GM18870 (cell line): ENCODE measurements around the gene CTTNBP2.

ENCODE experiments used
- ATAC-seq: cut with Tn5 transposase; IDR thresholded peaks from one replicate; pipeline ENCODE4 v1.9.1; 2021; ENCODE audit warnings: moderate library complexity; ENCODE audit not compliant: unreplicated experiment

Gene CTTNBP2

DNA sequence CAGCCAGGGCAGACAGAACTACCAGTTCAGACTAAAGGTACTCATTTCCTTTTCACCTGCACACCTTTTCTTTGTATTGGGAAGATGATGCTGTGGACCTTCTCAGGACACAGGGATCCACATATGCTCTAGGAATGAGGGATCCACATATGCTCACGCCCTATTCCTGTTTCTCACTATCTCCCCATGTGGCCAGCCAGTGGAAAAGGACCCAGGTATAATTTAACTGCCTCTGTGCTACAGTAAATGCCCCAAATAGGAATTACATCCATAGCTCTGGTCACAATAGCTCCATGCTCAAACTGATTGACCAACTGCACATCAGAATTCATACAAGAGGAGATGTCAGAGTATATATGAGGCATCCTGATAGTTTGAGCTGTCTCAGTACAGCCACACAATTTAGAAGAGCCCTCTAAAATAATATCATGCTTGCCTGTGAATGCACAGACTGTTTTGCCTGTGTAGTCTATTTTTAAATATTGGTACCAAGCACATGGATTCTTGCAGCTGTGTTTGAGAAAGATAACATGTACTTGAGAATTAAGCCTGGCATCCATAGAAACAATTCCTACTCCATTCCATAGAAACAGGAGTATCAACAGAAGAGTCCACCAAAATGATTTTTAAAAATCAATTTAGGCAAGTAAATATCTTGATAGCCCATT, 43.7 kb downstream of the CTTNBP2 start:
- ATAC-seq, result no peak

DNA sequence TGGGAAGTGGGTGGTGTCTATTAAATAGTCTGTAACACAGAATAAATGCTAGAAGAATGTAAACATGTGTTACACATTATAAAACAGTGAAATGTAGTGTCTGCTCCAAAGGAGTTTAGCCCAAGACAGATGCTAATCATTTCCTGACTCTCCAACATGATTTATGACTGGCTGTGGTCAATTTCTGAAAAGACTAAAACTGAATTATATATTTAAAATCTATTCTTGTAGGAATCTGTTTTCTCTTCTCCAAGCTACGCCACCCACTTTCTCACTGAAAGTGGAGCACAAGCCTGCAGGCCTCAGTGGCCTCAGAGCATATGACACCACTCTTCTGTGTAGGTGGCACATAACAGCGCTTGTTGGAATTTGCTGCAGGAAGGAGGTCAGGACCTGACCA, 44.4 kb downstream of the CTTNBP2 start:
- no peak for ATAC-seq

DNA sequence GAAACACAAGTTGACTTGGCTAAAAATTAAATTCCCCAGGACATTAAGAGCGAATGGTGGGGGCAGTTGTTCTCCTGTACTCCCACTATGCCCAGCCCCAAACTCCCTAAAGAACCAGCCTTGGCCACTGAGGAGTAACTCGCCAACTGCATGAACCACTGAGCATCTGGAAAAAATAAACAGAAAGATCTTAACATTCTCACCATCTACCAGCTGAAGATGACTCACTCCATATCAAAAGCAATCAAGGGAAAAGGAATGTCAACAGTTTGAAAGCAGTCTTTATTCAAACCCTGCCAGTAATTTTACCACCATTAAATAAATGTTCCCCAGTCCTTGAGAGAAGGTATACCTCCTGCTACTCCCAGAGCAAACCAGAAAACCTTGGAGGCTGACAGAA, 45.4 kb downstream of the CTTNBP2 start:
- ATAC-seq, result no peak

DNA sequence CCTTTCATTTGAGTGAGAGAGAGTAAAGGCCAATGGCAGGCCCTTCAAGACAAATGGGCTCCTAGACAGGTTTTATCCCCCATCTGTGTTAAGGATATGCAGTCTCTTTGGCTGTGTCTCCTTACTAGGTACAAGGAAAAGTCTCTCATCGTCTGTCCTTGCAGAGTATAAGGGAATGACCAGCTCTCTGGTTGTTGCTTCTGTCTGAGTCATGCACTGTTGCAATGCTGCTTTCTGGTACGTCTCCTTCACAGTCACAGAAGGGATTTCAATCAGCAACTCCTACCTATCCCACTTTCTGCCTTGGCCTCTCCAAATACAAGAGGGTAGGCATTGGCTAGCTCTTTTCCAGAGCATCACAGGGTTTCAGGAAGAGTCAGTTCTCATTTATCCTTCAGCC, 48.1 kb downstream of the CTTNBP2 start:
- no peak for ATAC-seq

DNA sequence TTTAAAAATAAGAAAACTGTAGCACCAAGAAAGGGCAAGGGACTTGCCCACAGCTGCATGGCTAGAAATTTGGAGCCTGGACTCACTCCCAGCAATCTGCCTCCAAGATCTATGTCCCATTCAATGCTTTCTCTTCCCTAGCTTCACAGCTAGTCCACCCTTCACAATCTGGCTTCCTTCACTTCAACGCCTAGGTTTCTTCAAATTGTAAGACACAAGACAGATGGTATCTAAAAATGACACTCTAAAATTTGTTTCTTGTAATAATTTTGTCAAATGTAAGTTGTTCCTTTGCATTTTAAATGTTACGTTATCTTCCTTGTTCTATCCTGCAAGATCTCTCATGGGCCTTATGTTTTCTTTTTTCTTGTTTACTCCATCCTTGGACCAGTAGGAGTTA, 48.6 kb downstream of the CTTNBP2 start:
- ATAC-seq, result no peak

DNA sequence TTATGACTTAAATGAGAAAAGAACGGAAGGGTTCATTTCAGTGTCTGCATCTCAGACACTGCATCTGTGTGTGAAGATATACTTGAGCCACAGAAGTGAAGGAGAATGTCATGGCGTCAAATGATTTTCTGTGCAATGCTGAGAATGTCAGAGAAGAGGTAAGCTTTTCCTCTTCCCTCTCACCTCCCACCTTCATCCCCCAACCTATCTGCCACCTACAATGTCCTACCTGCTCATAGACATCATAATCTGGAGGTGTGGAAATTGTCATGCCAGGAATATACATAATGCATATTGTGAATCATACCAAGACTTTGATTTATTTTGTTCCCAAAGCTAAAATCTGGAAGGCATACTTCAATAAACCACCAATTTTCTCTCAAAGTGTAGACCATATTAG, 53.7 kb downstream of the CTTNBP2 start:
- no peak for ATAC-seq

DNA sequence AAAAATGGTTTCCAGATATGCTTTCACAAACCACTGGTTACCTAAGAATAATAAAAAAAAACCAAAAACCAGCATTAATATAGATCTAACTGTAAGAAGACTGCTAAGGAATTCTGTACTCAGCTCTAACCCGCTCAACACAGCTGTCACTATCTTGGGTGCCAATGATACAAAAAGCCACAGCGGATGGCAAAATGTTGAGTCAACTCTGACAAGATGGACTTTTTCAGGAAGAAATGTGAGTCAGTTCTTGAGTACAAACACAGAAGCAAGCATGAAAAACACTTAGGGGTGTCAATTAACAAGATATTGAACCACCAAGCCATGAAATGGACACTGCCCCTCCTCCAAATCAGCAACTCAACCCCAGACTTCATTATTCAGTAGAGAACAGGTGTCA, 55.0 kb downstream of the CTTNBP2 start:
- ATAC-seq, result no peak

DNA sequence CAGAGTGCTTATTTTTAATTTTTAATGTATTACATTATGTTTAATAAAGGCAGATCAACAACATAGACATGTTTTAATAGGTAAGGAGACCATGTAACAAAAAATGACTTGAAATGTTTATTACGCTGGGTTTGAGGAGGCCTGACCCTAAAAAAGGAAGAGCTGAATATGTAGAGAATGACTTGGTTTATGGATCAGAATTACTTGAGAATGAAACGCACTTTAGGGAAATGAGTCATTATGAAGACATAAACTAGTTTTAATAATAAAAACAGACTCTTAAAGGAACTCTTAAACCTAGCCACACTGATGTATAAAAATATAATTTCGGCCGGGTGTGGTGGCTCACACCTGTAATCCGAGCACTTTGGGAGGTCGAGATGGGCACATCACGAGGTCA, 56.5 kb downstream of the CTTNBP2 start:
- no peak for ATAC-seq

DNA sequence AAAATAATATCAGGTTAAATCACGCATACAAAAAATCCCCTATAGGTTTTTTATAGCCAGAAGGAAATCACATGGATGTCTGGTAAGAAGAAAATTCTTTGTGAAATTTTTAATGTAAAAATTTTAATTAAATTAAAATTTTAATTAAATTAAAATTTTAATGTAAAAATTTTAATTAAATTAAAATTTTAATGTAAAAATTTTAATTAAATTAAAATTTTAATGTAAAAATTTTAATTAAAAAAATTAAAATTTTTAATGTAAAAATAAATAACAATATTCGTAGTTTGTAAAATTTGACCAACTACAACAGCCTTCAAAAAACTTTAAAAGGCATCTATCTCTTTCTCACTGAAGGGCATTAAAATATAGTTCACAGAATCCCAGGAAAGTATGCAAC, 61.5 kb downstream of the CTTNBP2 start:
- ATAC-seq, result no peak

DNA sequence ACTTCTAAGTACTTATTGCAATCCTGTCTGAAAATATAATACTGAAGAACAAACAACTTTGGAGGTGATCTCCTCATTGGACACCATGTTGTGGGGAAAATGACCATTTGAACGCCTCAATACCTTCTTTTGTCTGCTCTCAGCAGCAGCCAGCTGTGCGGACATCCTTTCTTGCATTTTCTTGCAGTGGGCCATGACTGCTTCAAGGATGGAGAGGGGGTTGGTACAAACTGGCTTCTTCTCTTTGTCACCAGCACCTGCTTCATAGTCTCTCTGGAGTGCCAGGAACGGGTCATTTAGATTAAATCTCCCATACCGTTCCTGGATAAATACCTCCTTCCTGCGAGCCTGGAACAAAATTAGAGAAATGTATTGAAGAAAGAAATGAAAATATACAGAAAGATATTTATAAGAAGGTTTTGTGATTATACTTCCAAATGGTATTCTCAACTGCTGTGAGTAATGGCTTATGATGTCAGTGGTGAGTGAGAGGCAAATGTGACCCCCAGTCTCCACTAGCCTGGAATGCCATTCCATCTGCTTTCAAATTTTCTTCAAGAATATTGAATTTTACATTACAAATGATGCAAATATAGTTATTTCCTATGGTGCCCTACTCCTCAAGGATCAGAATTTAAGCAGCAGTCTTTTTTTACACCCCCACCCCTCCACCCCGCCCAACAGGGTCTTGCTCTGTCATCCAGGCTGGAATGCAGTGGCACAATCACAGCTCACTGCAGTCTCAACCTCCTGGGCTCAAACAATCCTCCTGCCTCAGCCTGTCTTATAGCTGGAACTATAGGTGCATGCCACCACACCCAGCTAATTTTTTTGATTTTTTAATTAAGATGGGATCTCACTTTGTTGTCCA, 62.4 kb downstream of the CTTNBP2 start:
- no peak for ATAC-seq

DNA sequence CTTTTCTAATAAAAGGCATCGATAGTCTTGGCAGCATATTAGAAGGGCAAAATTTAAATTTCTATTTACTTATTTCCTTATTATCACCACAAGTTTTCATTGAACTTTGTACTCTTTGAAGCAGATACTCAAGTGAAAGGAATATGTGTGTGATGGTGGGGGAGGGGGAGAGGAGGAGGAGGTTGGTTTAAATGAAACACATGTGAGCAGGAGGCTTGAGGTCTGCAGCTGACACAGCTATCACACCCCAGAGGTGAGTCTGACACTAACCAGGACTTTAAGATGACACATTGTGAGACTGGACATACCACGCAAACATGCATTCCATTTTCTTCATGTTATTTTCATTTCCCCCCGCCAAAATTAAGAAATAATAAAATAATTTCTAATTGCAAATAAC, 63.3 kb downstream of the CTTNBP2 start:
- peak; percentile 71 for ATAC-seq

DNA sequence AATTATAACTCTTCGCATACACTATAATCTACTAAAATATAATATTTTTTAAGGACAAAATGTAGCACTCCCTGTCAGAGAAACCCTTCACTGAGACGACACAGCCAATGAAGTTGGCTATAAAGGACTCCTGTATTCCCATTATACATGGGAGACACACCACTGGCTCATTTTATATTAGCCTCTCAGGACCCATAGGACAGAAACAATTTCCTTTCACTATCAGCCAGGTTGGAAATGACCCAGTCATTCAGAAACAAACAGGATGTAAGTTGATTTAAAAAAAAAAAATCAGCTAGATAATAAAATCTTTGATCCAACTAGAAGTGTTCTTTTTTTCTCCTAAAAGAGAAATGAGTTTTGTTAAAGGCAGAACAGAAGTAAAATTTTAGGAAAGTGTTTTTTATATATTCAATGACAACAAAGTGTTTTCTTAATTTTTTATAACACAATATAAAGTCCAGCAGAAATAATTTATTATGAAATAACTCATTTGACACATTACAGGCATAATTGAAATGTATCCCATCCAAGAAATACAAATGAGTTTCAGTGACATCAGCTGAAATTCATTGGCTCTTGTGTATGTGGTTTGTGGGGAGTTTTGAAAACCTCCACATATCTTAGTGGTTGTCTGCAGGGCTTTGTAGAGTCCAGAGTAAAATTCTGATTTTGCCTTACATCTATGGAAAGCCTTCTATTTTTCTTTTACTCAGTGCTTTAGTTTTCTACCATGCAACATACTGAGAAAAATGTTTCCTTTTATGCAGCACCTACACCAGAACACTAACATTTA, 64.1 kb downstream of the CTTNBP2 start:
- no peak for ATAC-seq

DNA sequence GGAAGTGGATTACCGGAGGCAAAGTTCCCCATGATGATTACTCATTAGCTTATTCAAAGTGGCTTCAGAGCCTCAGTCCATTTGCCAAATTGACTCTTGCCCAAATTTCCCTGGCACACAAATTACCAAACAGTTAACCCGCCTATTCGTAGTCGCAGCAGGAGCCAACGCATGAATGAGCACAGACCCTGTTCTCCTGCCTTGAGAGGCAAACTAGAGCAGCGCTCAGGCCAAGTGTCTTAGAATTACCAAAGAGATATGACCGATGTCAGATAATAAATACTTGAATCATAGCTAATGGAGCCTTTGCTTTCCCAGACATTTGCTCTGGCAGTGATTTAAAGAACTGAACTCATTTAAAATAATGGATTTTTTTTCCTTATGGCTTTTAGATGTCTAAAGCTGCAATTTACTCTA, 64.9 kb downstream of the CTTNBP2 start:
- ATAC-seq, result no peak

DNA sequence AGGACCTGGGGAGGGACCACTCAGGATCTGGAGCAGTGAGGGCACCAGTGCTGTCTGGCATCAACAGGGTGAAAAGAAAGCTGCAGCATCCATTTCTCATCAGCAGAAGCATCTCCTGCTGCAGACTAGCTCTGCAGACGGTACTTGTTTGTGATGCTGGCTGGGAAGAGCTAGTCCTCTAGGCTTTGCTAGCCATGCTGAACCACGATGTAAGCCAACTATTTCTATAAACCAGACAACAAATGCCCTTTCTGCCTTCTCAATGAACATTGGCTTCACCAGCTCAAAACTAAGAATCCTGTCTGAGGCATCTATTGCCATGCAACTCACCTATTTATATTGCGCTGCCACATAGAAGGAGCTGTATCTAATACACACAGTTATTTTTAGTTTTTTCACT, 65.6 kb downstream of the CTTNBP2 start:
- ATAC-seq, result no peak

DNA sequence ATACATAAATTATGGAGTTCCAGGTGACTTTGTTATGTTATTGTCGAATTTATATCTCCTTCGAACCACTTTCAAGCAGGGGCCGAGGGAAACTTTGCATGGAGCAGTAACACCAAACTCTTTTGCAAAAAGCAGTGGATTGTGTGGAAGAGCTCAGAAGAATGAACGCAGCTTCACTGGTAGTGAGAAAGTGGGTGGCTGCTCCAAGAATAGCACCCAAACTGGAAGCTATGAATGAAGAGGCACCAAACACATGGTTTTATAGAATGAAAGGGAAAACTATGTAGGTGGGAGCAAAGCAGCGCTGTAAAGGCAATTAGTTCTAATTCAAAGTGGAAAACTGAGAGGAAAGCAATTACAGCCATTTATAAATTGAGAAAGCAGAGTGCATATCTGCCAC, 67.2 kb downstream of the CTTNBP2 start:
- no peak for ATAC-seq

DNA sequence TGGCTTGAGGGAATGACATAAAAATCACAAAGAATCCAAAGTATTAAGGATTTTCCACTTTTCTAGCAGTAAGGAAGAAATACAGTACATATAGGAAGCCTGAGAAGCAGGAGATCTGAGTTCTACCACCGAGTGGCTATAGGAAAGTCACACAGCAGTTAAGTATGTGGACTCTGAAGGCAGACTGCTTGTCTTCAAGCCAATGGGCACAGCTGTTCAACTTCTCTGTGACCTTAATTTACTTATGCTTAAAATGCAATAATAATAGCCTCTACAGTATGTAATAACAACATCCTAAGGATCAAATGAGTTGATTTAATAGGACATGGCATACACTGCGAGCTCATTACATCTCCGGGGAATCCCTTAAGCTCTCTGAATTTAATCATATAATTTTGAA, 68.0 kb downstream of the CTTNBP2 start:
- ATAC-seq, result no peak

DNA sequence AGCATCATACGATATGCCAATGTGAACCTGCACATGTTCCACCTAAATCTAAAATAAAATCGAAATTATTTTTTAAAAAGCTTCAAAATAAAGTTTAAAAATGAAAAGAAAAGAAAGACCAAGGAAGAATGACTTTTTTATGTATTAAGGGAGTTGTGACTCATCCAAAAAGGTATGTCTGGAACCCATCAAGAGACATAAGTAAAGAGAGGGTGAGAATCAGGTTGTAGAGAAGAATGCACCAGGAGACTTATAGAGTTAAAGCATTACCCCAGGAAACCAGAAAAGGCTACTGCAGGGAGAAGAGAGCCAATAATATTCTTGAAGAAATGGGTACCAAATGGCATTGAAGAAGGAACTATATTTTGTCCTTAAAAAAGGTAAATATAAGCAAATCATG, 69.8 kb downstream of the CTTNBP2 start:
- ATAC-seq, result no peak

DNA sequence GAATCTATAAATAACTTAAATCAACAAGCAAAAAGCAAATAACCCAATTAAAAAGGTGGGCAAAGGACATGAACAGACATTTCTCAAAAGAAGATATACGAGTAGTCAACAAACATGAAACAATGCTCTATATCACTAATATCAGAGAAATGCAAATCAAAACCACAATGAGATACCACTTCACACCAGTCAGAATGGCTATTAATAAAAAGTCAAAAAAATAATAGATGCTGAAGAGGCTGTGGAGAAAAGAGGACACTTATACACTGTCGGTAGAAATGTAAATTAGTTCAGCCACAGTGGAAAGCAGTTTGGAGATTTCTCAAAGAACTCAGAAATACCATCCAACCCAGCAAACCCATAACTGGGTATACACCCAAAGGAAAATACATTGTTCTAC, 70.6 kb downstream of the CTTNBP2 start:
- no peak for ATAC-seq

DNA sequence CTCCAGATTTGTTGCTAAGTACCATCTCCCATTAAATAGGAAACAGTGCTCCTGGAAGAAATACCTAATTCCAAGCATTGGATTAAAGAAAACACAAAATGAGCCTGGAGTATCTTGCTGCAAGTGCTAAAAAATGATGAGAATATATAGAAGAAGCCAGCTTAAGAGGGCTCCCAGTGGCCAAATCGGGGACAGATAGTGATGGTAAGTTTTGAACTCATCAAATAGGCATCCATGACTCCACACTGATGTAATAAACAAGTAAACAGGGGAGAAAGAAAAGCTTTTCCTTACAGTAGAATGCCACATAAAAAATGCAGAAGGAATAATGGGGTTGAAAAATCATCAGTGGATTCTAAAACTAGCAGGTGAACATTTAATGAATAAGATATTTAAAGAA, 72.4 kb downstream of the CTTNBP2 start:
- no peak for ATAC-seq

DNA sequence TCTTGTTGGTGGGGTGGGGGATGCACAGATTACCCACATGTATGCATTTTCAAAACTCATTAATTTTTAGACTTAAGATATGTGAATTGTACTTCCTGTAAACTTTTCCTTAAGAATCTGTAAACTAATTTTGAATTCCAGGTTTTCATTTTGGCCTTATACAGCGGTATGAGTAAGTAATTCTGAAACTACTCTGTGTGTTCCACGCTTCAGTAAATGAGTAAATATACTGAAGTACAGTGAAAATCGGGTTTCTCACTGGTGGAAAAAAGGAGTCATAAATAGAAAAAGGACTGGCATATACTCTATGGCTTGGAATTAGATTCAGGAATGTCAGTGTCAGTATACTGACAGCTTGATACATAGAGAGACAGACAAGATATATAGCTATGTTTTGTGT, 72.8 kb downstream of the CTTNBP2 start:
- ATAC-seq, result peak; percentile 37

DNA sequence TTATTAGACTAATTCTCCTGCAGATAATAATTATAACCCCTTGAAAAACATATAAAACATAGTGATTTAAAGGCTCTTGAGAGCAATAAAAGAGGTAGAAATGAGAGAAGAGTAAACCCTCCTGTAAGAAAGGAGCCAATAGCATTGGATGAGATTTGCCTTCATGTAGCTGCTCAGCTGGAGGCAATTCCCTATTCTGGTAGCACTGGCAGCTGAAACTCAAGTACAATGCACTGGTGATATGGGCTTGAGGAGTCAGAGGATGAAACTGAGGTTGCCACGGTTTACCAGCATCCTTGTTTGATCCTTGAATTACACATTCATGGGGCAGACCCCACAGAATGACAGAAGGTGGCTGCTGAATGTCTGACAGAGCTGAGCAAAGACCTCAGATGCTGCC, 76.4 kb downstream of the CTTNBP2 start:
- ATAC-seq, result no peak

DNA sequence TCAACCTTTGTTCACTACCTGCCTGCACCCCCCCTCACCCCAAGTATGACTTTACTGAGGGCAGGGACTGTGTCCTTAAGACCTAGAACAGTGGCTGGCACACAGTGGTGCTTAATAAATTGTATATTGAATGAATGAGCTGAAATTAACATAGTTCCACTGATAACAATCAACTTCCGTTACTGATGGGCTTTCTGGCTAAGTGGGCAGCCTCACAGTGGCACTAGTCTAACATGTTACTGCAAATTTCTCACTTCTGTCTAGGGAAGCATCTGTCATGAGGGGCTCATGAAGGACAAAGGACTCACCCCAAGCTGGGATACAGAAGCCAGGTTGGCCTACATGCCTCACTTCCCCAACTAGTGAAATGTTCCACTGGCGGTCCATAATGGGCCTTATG, 79.3 kb downstream of the CTTNBP2 start:
- no peak for ATAC-seq
